ENCODE results near the gene PAQR4.
A peak's percentile ranks its signal among the peaks of the same experiment; 100 is the strongest.

PAQR4 gene

GRCh38 chr16:3007957-3008689 is 39.0 kb downstream of the PAQR4 start:
- no peak for DNase-seq

GRCh38 chr16:3008690-3009037 is 39.5 kb downstream of the PAQR4 start:
- DNase-seq: no peak

GRCh38 chr16:3009568-3010390 is 40.6 kb downstream of the PAQR4 start:
- DNase-seq: no peak

- no peak for DNase-seq
Observed at GRCh38 chr16:3010510-3010909, 41.4 kb downstream of the PAQR4 start.

- peak; percentile 87 for DNase-seq
Observed at GRCh38 chr16:3012246-3012645, 43.1 kb downstream of the PAQR4 start.

GRCh38 chr16:3012828-3013420 is 43.8 kb downstream of the PAQR4 start, which contains the start of gene CLDN9:
Gene CLDN9 (plus strand): TSS chr16:3012923. CDS start chr16:3013363, 440 bp downstream.
- DNase-seq: peak; percentile 70

GRCh38 chr16:3013491-3013951 is 44.4 kb downstream of the PAQR4 start:
- DNase-seq: no peak

GRCh38 chr16:3013998-3014690 is 45.0 kb downstream of the PAQR4 start:
- DNase-seq: no peak

- DNase-seq: no peak
Observed at GRCh38 chr16:3014971-3015370, 45.8 kb downstream of the PAQR4 start.

- DNase-seq: no peak
Observed at GRCh38 chr16:3015865-3016521, 46.8 kb downstream of the PAQR4 start.

- DNase-seq: no peak
Observed at GRCh38 chr16:3017344-3017743, 48.2 kb downstream of the PAQR4 start.

- no peak for DNase-seq
Observed at GRCh38 chr16:3017794-3018506, 48.8 kb downstream of the PAQR4 start, which contains the start of gene CLDN6. Gene CLDN6 (minus strand): TSS chr16:3018183. CDS start chr16:3016021, 2,162 bp downstream.

- no peak for DNase-seq
Observed at GRCh38 chr16:3019594-3020246, 50.6 kb downstream of the PAQR4 start.

GRCh38 chr16:3020247-3020603 is 51.1 kb downstream of the PAQR4 start, which contains the start of gene TNFRSF12A:
Gene TNFRSF12A (plus strand): TSS chr16:3020368. CDS start chr16:3020398, 30 bp downstream.
- DNase-seq: peak; percentile 38

- DNase-seq: no peak
Observed at GRCh38 chr16:3020604-3021448, 51.7 kb downstream of the PAQR4 start.

GRCh38 chr16:3021449-3022207 is 52.5 kb downstream of the PAQR4 start:
- peak; percentile 46 for DNase-seq

- no peak for DNase-seq
Observed at GRCh38 chr16:3022208-3022683, 53.1 kb downstream of the PAQR4 start.

- no peak for DNase-seq
Observed at GRCh38 chr16:3022684-3023414, 53.7 kb downstream of the PAQR4 start.

Data from DMS79 treated with DMSO at 0.1 percent for 48 hours (cell line).